Right kidney (tissue), 1 donor: ENCODE measurements around the gene PALD1.
"Not testable (repeated sequence)": the region's sequence is repeated elsewhere in the genome, so short reads cannot be mapped to it uniquely, and the experiment has no call there.

Experiments used
- DNase-seq: peaks from one replicate; pipeline ENCODE4 v3.0.0-alpha.2; 2016

The PALD1 gene

DNA sequence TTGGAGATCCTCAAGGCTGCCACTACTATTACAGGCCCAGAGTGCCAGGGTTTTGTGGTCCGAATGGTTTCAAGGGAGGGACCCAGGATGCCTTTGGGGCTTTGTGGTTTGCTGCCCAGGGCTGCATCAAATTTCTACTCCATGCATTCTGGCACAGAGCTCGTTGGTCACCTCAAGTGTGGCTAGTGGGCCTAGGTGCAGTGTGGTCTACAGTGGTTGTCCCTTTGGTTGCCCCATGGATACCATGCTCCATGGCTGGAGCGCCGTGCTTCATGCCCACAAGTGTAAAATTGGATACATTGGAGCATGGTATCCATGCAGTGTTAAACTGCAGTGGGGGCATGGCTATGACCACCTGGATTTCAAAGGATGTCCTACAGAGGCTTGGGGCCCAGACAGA, 129.4 kb downstream of the PALD1 start:
- no peak for DNase-seq

DNA sequence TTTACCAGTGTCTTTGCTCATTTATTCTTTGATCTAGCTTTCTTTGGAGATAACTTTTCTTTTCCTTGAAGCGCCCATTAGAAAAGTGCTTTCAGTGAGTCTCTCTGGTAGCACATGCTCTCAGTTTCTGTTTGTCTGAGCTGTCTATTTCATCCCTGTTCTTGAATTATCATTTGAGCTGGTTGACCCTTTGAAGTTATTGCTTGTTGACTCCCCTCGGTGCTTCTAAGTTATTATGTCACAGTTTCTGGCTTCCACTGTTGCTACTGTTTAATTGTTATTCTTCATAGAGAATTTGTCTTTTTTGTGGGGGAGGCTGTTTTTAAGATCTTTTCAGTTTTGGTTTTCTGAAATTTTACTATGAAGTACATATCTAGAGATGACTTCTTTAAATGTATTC, 135.4 kb downstream of the PALD1 start:
- no peak for DNase-seq

DNA sequence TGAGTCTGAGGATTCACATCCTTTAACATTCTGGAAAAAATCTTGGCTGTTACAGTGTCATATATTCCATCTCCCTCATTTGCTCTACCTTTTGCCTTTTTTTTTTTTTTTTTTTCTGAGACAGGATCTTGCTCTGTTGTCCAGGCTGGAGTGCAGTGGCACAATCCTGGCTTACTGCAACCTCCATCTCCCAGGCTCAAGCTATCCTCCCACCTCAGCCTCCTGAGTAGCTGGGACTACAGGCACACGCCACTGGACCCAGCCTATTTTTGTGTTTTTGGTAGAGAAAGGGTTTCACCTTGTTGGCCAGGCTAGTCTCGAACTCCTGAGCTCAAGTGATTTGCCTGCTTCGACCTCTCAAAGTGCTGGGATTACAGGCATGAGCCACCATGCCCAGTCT, 135.8 kb downstream of the PALD1 start:
- DNase-seq, result not testable (repeated sequence)

DNA sequence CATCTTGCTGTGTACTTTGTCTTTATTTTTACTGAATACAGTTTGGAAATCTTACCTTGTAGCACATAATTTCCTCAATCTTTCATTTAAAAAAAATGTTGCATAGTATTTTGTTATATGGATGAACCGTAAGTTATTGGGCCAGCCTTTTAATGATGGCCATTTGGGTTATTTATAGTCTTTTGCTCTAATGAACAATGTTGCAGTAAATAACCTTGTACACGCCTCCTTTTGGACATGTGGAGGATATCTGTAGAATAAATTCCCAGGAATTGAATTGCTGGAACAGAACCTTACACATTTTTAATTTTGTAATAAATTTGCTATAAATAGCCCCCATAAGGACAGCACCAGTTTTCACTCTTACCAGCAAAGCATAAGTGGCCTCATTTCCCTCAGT, 136.6 kb downstream of the PALD1 start:
- no peak for DNase-seq

DNA sequence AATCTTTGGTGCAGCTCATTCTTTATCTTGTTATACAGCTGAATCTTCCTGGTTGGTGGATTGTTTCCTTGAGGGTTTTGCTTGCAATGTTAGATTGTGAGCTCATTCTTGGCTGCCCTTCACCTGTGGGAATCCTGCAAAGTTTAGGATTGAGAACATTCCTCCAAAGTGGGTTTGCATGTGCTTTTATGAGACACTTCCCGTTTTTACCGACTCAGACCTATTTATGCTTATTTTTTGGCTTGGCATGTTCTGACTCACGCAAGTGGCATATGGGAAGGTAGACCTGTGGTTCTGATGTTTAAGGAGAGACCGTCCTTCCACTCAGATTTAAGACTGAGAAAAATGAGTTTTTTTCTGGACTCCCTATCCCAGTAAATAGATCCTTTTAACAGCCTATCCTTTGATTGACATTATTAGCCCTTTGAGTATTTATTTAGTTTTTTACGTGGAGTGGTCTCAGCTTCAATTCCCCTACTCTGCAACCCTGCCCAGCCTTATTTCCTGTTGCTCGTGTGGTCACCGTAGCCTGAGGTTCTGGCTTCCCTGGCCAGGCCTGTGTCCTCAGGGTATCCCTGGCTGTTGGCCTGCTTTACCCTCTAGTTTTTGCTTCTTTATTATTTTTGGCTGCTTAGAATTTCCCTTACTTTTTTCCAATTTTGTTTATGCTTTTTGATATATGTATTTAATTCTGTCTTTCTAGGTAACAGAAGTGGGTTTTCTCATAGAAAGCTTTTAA, 137.4 kb downstream of the PALD1 start:
- no peak for DNase-seq

DNA sequence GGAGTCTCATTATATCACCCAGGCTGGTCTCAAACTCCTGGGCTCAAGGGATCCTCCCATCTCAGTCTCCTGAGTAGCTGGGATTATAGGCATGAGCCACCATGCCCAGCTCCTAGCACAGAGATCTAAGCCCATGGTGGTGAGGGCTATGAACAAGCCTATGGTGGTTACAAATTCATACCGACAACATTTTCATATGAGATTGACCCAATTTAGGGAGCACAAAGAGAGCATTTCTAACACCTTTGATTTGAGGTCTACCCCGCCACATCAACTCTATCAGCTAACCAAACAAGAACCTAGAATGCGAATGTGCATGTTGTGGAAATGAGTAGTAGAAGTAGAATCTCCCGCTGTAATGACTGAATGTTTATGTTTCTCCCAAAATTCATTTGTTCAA, 138.2 kb downstream of the PALD1 start:
- no peak for DNase-seq
